ENCODE results near the gene MED6. TPM values are rescaled to one million over a fixed set of nuclear protein-coding genes. Genes with fewer than 3 reads are reported as not detected.

The MED6 gene, protein sequence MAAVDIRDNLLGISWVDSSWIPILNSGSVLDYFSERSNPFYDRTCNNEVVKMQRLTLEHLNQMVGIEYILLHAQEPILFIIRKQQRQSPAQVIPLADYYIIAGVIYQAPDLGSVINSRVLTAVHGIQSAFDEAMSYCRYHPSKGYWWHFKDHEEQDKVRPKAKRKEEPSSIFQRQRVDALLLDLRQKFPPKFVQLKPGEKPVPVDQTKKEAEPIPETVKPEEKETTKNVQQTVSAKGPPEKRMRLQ
- polyA plus RNA-seq = 10 to 100 TPM in 2 of 3 donors, 1 to 10 TPM in 1; 7.1 to 14.9 (median 13.2) TPM

DNA sequence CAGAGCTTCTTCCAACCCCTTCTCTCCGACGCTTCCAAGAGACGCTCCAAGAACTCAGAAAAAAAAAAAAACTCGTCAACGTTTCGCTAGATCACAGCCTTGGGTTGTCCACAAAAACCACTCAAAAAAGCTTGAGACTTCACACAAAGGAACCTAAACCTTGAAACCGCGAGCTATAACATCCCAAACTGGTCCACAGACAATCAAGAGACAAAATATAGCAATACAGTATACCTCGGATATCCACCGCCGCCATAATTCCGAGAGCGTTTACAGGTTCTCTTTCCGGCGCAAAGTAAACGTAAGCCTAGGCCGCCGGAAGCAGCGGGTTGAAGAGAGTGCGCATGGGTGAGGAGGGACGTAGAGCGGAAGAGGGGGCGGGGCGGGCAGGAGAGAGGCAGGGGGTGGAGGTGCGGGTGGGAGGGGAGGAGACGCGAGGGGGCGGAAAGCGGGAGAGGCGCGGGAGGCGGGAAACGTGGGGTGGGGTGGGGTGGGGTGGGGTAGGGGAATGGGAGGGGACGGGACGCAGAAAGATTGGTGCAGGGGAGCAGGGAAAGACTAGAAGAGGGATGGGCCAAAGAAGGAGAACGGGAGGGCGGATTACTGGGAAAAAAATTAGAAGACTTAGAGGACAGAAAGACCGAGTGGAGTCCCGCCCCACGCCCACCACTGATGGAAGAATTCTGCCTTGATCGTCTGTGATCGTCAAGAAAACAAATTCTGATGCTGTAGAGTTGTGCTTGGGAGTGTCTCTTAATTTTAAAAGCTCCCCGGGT, at the start of gene MED6:
Gene MED6 (minus strand): TSS at position 274 of the 776 bp plus-strand sequence. CDS start 18 bp downstream, at position 256.
- 1% methylated on average over 38 to 43 of the region's 43 CpGs for WGBS, 3 donors
- H3K27ac ChIP-seq (ENCODE audit: low read depth, low read length) = no peak within 1 kb of the TSS

DNA sequence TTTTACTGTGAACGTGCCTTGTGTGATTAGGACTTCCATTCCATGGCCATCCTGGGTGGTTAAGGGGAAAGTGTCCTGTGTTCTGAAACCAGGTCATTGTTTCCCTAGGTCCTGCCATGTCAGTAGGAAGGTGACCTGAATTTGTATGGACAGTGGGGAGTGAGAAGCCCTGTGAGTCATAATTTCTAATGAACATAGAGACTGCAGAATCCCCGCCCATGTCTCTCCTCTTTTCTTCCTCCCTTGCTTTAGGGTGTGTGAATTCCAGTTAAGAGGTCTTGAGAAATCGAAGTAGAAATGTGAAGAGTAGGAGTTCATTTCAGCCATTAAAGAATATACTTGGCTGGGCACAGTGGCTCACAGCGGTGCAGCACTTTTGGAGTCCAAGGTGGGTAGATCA, 49.3 kb upstream of the MED6 start:
- WGBS, 3 donors = 87 to 93% (median 92%) methylated on average over 4 of the region's 4 CpGs
- no peak overlapping the region for H3K27ac ChIP-seq (ENCODE audit: low read depth, low read length)

DNA sequence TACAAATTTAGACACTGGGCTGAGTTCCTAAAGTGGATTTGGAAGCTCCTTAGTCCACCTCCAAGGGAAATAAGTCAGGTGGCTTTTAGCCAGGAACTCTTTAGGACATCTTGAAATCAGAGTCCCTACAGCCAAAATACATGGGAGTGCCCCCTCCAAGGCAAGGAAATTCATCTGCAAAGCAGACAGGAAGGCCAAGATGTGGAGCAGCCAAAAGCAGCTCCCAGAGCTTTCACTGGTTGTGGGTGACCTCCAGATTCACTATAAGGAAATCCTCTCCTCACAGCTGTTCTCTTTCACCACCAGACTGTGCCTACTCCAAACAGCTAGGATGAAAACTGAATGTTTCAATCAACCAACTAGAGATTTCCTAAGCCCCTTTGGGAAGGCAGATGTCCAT, 47.9 kb upstream of the MED6 start:
- no peak overlapping the region for H3K27ac ChIP-seq (ENCODE audit: low read depth, low read length)

DNA sequence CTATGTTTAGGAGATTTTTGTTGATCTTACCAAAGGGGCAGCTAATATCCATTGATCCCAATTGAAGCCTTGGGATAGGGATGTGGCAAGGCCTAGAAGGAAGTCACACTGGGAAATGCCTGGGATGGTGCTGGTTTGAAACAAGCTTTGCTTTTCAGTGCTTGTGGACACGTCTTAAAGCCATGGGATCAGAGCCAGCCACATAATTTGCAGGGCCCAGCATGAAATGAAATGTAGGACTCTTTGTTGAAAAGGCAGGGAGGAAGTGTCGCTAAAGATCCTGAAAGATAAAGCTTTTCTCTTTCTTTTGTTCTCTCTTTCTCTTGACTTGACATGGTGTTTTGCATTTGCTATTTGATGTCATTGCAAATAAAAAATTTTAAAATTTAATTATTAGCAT, 46.2 kb upstream of the MED6 start:
- 69 to 82% (median 77%) methylated on average over 2 of the region's 2 CpGs for WGBS, 3 donors
- H3K27ac ChIP-seq (ENCODE audit: low read depth, low read length) = no peak overlapping the region

DNA sequence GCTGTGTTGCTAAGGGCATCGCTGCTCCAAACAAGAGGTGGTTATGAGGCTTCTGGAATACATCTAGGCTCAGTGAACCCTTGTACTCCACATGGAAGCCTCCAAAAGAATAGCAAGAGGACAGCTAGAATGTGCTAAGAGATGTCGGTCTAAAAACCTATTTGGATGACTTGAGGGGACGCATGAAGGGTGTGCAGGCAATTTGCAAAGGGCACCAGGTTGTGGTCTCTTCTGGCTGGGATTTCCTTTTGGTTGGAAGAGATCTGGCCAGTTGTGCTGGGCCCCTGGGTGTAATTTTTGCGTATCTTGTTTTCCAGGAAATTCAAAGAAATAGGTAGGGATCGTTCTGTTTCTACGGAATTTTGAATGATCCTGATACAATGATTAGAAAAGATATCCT, 45.4 kb upstream of the MED6 start:
- no peak overlapping the region for H3K27ac ChIP-seq (ENCODE audit: low read depth, low read length)

DNA sequence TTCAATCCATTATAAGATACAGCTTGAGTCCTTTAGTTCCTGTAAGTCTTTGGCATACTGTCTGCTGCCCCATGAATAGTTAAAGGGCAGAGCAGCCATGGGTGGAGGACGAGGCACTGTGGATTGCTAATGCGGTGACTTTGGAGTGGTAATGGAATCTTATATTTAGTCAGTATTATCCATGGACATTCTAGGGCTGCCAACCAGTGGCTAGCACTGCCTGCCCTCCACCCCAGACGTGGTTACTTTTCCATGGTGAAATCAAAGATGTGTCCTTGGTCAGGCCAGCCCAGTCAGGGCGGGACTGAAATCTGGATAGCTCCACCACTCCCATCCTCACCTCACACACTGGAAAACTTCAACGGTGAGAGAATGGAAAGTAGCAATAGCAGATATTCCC, 43.5 kb upstream of the MED6 start:
- WGBS, 3 donors = 63 to 83% (median 80%) methylated on average over 5 of the region's 5 CpGs
- no peak overlapping the region for H3K27ac ChIP-seq (ENCODE audit: low read depth, low read length)

More for the DNA sequence above, 45.4 kb upstream of the MED6 start:
- 86 to 96% (median 93%) methylated on average over 6 of the region's 6 CpGs for WGBS, 3 donors

DNA sequence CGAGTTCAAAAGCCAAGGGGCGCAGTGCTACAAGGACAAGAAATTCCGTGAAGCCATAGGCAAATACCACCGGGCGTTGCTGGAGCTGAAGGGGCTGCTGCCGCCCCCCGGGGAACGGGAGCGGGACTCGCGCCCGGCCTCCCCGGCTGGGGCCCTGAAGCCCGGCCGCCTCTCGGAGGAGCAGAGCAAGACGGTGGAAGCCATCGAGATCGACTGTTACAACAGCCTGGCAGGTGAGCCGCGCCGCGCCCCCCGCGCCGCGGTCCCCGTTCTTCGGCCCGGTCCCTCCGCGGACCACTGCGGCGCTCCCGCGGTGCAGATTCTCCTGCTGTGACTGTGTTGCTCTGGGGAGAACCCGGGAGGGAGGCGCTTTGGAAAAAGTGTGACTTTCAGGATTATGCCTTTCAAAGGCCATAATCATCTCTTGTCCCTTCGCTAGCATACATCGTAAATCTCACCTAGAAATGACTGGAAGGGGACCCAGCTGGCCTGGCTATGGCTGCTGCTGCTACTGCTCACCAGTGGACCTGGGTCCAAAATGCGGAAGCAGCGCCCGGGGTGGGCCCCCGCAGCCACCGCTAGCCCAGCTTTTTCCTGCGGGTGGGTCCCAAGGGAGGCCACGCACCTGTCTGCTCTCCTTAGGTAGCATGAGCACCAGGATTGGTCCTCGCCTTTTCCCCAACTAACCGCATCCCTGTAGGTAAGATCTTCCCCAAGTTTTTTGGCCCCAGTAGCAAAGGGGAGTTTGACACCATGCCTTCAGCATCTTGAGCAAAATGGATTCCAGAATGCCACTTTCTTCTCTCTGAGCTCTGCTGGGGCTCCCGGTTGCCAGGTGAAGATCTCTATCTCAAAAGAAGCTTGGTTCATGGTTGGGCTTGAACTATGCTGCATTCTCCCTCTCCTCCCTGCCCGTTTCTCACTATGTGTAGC, 42.1 kb upstream of the MED6 start:
- H3K27ac ChIP-seq (ENCODE audit: low read depth, low read length) = no peak overlapping the region
- whole genome bisulfite sequencing, 3 donors = 5 to 7% (median 6%) methylated on average over 45 to 51 of the region's 51 CpGs

DNA sequence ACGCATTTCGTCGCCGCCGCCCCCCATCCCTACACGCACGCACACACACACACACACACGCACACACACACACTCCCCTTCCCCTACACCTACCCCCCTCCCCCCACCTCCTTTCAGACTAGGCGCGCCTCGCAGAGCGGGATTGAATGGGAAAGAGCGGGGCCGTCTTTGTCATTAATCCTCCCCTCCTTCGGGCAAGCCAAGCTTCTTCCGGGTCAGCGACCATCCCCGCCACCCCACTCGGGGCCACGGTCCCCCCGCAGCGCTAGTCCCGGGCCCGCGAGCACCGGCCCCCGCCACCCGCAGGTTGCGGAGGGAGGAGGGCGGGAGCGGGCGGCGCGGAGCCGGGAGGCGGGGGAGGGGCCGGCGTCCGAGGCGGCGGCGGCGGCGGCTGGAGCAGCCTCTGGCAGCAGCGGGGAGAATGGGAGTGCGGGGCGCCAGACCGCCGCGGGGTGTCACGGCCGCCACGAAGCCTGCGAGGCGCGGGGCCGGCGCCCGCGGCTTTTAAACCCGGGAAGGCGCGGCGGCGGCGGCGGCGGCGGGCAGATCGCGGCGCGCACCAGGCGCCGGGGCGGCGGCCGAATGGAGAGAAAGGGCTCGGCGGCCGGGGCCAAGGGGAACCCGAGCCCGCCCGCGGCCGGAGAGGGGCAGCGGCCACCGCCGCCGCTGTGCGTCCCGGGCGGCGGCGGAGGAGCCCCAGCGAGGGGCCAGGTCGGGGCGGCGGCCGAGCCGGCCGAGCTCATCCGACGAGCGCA, 41.3 kb upstream of the MED6 start, which contains the start of gene TTC9:
Gene TTC9 (plus strand): TSS at position 369 of the 755 bp plus-strand sequence. CDS start 214 bp downstream, at position 583.
- 0 to 1% (median 1%) methylated on average over 69 to 103 of the region's 105 CpGs for WGBS, 3 donors
- H3K27ac ChIP-seq (ENCODE audit: low read depth, low read length) = no peak within 1 kb of the TSS

DNA sequence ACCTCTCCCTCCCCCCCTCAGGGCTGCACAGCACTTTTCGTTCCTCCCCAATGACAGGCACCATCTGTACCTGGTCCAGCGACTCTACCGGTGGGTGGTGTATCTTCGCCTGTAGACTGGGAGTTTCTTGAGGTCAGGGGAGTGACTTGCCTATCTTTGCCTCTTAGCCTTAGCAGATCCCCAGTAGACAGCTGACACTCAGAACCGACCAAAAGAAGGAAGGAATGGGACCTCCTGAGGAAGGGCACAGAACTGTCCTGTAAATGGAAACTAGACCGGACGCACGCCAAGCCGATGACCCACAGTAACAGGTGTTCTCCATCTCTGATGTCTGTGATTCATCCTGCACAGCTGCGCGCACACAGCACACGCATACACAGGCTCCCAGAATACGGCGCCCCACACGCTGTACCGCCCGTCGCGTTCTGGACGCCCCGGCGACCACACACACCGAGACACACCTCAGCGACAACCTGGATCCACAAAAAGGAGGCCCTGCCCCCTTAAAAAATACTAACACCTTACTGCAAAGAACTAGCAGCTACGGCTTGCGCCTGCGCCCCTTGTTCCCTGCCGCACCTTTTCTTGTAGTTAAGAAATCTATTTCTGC, 40.6 kb upstream of the MED6 start:
- H3K27ac ChIP-seq (ENCODE audit: low read depth, low read length) = no peak overlapping the region
- 1% methylated on average over 28 of the region's 28 CpGs for WGBS, 3 donors

DNA sequence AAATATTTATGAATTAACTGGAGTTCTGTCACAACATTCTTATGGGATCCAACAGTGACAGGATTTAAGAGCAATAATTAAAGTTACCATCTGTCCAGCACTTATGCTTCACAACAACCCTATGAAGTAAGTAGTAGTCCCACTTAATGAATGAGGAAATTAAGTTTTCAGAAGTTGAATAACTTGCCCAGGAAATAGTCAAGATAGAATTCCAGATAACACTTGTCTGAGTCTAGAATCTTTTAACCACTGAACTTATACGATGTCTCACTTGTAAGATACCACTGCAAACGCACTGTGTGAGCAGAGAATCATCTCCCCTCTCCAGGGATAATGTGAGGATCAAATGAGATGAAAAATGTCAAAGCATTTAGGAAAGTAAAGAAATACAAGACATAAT, 38.0 kb upstream of the MED6 start:
- 46 to 78% (median 49%) methylated on average over 2 of the region's 2 CpGs for WGBS, 3 donors
- H3K27ac ChIP-seq (ENCODE audit: low read depth, low read length) = no peak overlapping the region

DNA sequence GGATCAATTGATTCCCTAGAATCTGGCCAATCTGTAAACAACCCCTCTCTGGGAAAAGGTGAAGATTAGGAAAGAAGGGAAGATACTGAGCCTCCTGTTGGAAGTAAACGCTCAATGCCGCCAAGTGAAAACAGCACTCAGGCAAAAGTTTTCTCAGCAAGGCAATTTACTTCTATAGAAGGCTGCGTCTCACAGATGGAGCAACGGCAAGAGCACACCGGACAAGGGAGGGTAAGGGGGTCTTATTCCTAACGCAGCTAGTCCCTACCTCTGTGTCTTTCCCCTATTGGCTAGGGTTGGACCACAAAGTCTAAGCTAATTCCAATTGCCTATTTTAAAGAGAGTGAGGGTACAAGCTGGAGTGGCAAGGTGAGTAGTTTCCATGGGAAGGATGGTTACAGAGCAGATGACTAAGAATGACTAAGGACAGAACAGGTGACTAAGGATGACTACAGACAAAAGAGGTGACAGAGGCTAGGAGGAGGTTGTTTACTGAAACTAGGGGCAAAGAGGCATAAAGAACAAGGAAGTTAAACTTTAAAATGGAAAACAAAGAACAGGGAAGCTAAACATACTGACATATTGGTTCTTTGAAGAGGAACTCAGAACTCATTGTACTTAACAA, 35.6 kb upstream of the MED6 start:
- H3K27ac ChIP-seq (ENCODE audit: low read depth, low read length) = no peak overlapping the region
- 96 to 97% (median 96%) methylated on average over 6 of the region's 6 CpGs for WGBS, 3 donors

DNA sequence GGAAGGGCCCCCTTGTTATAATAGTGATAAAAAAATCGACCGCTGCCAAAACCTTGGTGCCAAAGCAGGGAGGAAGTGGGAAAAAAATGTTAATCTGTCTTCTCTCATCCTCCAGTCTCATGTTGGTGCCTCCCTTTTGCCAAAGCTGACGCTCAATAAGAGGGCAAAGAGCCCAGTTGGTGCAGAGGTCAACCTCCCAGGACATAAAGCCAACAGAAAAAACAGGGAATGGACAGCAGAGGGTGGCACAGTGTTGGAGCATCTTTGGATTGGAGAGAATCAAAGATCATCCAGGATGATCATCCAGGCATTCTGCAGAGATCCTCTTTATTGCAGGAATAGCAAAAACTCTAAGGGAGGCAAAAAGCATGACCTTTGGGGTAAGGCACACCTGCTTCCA, 31.5 kb upstream of the MED6 start:
- no peak overlapping the region for H3K27ac ChIP-seq (ENCODE audit: low read depth, low read length)
- WGBS, 3 donors = 68 to 89% (median 73%) methylated on average over 3 of the region's 3 CpGs

DNA sequence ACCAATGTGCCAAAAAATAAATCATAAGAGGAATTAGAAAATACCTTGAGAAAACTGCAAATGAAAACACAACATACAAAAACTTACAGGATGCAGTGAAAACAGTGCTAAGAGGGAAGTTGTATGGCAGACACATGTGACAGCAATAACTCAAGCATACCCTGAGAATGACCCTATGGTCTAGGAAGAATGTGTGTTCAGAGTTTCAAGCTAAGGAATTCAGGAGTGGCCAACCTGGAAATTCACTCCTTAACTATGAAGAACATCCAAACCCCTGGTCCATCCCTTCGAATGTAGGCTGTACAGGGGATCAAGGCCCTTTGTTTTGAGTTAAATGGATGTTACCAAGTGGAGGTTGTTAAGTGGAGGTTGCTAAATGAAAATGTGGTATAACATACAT, 24.5 kb upstream of the MED6 start:
- WGBS, 3 donors = 73 to 77% (median 73%) methylated on average over 1 of the region's 1 CpG

DNA sequence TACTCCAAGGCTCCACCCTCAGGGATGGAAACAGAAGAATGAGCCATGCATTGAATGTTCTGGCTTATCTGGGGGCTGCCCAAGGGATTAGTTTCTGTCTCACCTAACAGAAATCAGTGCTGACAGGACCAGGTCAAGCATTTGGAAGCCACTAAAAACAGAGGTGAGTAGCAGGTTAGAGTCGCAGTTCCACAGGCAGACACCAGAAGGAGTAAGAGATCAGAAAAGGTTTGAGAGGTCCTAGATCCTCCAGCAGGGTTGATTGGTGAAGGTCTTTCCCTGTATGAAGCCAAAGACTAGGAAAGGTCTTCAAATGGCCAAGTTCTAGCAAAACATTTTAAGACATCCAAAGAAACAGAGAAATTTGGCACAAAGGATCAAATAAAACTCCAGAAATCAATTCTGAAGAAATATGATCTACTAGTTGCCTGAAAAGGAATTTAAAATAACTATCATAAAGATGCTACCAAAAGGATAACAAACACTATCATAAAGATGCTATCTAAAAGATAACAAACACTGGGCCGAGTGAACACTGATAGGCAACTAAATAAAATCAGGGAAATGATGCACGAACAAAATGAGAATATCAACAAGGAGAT, 21.8 kb upstream of the MED6 start:
- no peak overlapping the region for H3K27ac ChIP-seq (ENCODE audit: low read depth, low read length)
- 34 to 44% (median 39%) methylated on average over 3 of the region's 3 CpGs for WGBS, 3 donors

More for the DNA sequence above, 24.5 kb upstream of the MED6 start:
- no peak overlapping the region for H3K27ac ChIP-seq (ENCODE audit: low read depth, low read length)

DNA sequence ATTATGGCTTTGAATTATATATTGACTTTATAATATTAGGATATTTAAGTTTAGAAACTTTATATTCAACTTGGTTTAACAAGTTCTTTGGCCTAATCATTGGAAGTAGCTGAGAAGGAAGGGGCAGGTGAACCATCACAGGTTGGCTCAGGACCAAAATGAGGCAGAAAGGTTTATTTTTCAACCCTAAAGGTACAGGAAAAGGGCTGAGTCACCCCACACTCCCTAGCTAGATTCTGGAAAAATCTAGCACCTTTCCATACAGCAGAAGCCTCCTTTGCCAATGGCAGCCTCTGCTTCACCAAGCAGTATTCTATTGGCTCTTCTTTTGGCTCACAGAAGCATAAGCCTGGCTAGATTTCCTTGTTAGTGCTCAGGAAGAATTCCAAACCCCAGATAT, 19.3 kb upstream of the MED6 start:
- no peak overlapping the region for H3K27ac ChIP-seq (ENCODE audit: low read depth, low read length)

DNA sequence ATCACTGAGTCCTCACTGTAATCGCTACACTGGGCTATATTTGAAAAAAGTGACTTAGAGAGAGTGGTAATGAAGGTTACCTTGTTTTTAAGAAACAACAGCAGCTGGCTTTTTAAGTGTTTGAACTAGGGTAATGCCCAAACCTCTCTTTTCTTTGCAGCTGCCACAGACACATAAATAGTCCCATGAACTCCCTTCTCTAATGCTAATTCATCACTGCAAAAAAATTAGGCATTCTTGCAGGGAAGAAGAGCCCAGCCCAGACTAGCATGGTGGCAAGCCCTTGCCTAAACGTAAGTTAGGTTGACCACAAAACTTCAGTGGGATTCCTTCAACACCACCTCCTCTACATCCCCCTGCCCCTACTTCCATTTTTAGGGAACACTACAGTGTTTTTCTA, 17.9 kb upstream of the MED6 start:
- no peak overlapping the region for H3K27ac ChIP-seq (ENCODE audit: low read depth, low read length)
- WGBS, 3 donors = 67 to 73% (median 68%) methylated on average over 2 of the region's 2 CpGs

DNA sequence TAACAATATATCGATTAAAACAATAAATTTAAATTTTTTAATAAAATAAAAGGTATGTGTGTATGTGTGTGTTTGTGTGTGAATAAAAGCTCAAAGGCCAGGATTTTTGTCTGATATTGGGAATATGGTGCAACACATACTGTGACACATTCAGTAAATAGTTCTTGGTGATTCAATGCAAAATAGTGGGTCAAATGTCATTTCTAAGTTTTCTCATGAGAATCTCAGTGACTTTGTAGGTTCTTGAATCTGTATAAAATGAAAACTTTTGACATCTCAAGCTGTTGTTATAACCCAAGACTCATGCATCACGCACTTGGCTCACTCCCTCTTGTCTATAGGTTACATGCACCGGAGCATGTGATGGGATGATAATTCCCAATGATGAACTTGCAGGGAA, 16.2 kb upstream of the MED6 start:
- H3K27ac ChIP-seq (ENCODE audit: low read depth, low read length) = no peak overlapping the region
- WGBS, 3 donors = 92 to 93% (median 93%) methylated on average over 3 of the region's 3 CpGs
